ENCODE data around the gene ASIC1.

DNA sequence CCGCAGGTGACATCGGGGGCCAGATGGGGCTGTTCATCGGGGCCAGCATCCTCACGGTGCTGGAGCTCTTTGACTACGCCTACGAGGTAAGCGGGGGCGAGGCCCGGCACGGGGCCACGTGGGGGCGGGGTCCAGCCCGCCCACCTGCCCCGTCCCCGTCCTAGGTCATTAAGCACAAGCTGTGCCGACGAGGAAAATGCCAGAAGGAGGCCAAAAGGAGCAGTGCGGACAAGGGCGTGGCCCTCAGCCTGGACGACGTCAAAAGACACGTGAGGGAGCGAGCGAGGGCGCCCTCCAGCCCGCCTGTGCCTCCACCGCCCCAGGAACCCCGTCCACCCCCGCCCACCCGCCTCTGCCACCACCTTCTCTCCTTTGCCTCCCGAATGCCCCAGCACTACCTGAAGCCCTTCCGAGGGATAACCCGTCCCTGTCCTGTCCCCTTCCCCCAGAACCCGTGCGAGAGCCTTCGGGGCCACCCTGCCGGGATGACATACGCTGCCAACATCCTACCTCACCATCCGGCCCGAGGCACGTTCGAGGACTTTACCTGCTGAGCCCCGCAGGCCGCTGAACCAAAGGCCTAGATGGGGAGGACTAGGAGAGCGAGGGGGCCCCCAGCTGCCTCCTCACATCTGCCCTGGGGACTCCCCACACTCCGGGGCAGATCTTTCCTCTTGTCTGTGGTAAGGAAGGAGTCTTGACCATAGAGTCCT lies 23.9 kb downstream of the ASIC1 start:
- TF ChIP-seq, protein P1, sequence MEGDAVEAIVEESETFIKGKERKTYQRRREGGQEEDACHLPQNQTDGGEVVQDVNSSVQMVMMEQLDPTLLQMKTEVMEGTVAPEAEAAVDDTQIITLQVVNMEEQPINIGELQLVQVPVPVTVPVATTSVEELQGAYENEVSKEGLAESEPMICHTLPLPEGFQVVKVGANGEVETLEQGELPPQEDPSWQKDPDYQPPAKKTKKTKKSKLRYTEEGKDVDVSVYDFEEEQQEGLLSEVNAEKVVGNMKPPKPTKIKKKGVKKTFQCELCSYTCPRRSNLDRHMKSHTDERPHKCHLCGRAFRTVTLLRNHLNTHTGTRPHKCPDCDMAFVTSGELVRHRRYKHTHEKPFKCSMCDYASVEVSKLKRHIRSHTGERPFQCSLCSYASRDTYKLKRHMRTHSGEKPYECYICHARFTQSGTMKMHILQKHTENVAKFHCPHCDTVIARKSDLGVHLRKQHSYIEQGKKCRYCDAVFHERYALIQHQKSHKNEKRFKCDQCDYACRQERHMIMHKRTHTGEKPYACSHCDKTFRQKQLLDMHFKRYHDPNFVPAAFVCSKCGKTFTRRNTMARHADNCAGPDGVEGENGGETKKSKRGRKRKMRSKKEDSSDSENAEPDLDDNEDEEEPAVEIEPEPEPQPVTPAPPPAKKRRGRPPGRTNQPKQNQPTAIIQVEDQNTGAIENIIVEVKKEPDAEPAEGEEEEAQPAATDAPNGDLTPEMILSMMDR (IDR thresholded peaks at IDR 0.05; ENCODE audit: low read length), result no peak
- no peak for TF ChIP-seq EZH2 (IDR thresholded peaks at IDR 0.05; ENCODE audit: borderline replicate concordance, low read length)

All from OCI-LY1 (cell line).